SU-DHL-6 (cell line): ENCODE data around the gene DAPK1.

ENCODE experiments used
- H2AFZ ChIP-seq: fragments of 200-600 bp; sonication (generic); 2 replicates; pipeline ENCODE4 v1.6.1; 2014; ENCODE audit warnings: low read depth, mild to moderate bottlenecking, moderate library complexity, mixed read lengths, antibody characterized with exemption, low read length; ENCODE audit not compliant: severe bottlenecking
- H3F3A ChIP-seq: fragments of 200-600 bp; shearing (Covaris generic); 2 replicates; pipeline ENCODE4 v1.6.0; 2016; ENCODE audit warnings: antibody characterized with exemption, mild to moderate bottlenecking; ENCODE audit not compliant: insufficient read depth
- H3K27ac ChIP-seq: fragments of 200-600 bp; sonication (generic); 2 replicates; pipeline ENCODE4 v1.5.1; 2016; ENCODE audit warnings: low read depth, mild to moderate bottlenecking, low read length, moderate library complexity, mixed read lengths
- H3K27me3 ChIP-seq: fragments of 200-600 bp; sonication (generic), shearing (Covaris generic); 2 replicates; pipeline ENCODE4 v1.6.0; 2014; ENCODE audit warnings: mild to moderate bottlenecking, low read length
- H3K36me3 ChIP-seq: fragments of 200-600 bp; sonication (generic); 2 replicates; pipeline ENCODE4 v1.6.1; 2014; ENCODE audit warnings: mild to moderate bottlenecking, low read length, mixed read lengths
- H3K4me2 ChIP-seq: fragments of 300-600, 200-600 bp; shearing (Covaris generic), sonication (generic); 2 replicates; pipeline ENCODE4 v1.6.0; 2014; ENCODE audit warnings: low read length, low read depth, mild to moderate bottlenecking; ENCODE audit not compliant: poor library complexity, severe bottlenecking
- H3K4me3 ChIP-seq: fragments of 200-600 bp; sonication (generic); 2 replicates; pipeline ENCODE4 v1.5.1; 2014; ENCODE audit warnings: antibody characterized with exemption, low read length, mild to moderate bottlenecking, mixed read lengths; ENCODE audit not compliant: insufficient read depth, poor library complexity, severe bottlenecking
- H3K79me2 ChIP-seq: fragments of 200-600 bp; sonication (generic); 2 replicates; pipeline ENCODE4 v1.6.1; 2014; ENCODE audit warnings: mild to moderate bottlenecking, low read length, moderate library complexity; ENCODE audit not compliant: insufficient read depth
- H3K9ac ChIP-seq: fragments of 200-600 bp; sonication (generic); 2 replicates; pipeline ENCODE4 v1.7.0; 2014; ENCODE audit warnings: mild to moderate bottlenecking, low read length
- H3K9me2 ChIP-seq: fragments of 200-600 bp; sonication (generic); replicated peaks from 2 replicates; pipeline ENCODE4 v1.6.1; 2014; ENCODE audit warnings: low read length; ENCODE audit not compliant: insufficient read depth
- H3K9me3 ChIP-seq: fragments of 200-600 bp; sonication (generic); 2 replicates; pipeline ENCODE4 v1.6.1; 2014; ENCODE audit warnings: low read length, mixed read lengths; ENCODE audit not compliant: insufficient read depth
- H4K20me1 ChIP-seq: fragments of 200-600 bp; sonication (generic); 2 replicates; pipeline ENCODE4 v1.6.1; 2014; ENCODE audit warnings: low read depth, mild to moderate bottlenecking, antibody characterized with exemption, low read length, moderate library complexity, mixed read lengths
- EZH2phosphoT487 ChIP-seq: fragments of 200-600 bp; sonication (generic), shearing (Covaris generic); conservative IDR thresholded peaks from 2 replicates; pipeline ENCODE4 v1.6.1; 2018; ENCODE audit warnings: mild to moderate bottlenecking, antibody characterized with exemption, low read length, moderate library complexity, mixed read lengths
- TF ChIP-seq, protein P1 (sequence below): fragments of 200-600 bp; sonication (generic); IDR thresholded peaks from one replicate; pipeline ENCODE4 v1.5.1; 2017; ENCODE audit warnings: antibody characterized with exemption, mild to moderate bottlenecking, low read length, moderate library complexity; ENCODE audit not compliant: insufficient read depth, poor library complexity, severe bottlenecking

The DAPK1 gene

DNA sequence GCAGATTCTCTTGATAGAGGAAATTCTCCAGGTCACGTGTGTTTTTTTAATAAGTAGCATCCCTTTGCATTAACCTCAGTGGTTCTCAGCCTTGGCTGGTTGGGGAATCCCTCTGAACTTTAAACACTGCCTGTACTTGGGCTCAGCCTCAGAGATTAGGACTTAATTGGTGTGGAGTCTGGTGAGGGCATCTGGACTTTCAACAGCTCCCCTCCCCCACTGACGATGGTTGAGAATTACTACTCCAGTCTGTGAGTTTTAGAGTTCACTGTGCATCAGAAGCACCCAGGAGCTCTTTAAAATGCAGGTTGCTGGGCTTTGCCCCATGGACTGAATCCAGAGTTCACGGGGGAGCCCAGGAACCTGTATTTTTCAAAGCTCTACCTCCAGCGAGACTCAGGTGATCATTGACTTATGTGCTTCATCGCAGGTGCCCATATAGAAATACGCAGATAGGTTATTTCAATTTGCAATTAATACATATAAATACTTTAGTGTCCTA, 71.4 kb downstream of the DAPK1 start:
- Histone ChIP-seq H2AFZ (no peak overlapping the region), H3K9me3 (no peaks in the 10 kb centered on the region), H3K9ac (no peak overlapping the region), H3K27ac (no peak overlapping the region), H3F3A (no peaks in the 10 kb centered on the region), H3K36me3 (no peaks in the 10 kb centered on the region), H4K20me1 (no peaks in the 10 kb centered on the region), H3K27me3 (no peaks in the 10 kb centered on the region), H3K4me3 (no peak overlapping the region), H3K79me2 (no peaks in the 10 kb centered on the region), H3K9me2 (no peaks in the 10 kb centered on the region), H3K4me2 (no peak overlapping the region)
- TF ChIP-seq EZH2phosphoT487 = no peak
- TF ChIP-seq, protein P1, sequence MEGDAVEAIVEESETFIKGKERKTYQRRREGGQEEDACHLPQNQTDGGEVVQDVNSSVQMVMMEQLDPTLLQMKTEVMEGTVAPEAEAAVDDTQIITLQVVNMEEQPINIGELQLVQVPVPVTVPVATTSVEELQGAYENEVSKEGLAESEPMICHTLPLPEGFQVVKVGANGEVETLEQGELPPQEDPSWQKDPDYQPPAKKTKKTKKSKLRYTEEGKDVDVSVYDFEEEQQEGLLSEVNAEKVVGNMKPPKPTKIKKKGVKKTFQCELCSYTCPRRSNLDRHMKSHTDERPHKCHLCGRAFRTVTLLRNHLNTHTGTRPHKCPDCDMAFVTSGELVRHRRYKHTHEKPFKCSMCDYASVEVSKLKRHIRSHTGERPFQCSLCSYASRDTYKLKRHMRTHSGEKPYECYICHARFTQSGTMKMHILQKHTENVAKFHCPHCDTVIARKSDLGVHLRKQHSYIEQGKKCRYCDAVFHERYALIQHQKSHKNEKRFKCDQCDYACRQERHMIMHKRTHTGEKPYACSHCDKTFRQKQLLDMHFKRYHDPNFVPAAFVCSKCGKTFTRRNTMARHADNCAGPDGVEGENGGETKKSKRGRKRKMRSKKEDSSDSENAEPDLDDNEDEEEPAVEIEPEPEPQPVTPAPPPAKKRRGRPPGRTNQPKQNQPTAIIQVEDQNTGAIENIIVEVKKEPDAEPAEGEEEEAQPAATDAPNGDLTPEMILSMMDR = no peak

GRCh38 chr9:87569518-87569917, 71.9 kb downstream of the DAPK1 start:
- TF ChIP-seq, protein P1 = no peak
- no peak for TF ChIP-seq EZH2phosphoT487
- Histone ChIP-seq H3K9ac (no peak overlapping the region), H3K4me2 (no peak overlapping the region), H3K79me2 (no peaks in the 10 kb centered on the region), H3F3A (no peaks in the 10 kb centered on the region), H3K9me3 (no peaks in the 10 kb centered on the region), H3K27me3 (no peaks in the 10 kb centered on the region), H3K36me3 (no peaks in the 10 kb centered on the region), H2AFZ (no peak overlapping the region), H3K4me3 (no peak overlapping the region), H3K27ac (no peak overlapping the region), H3K9me2 (no peaks in the 10 kb centered on the region), H4K20me1 (no peaks in the 10 kb centered on the region)

- H3K27ac ChIP-seq = no peak overlapping the region
- H3K4me2 ChIP-seq = no peak overlapping the region
- H3F3A ChIP-seq = no peaks in the 10 kb centered on the region
- H3K36me3 ChIP-seq = no peaks in the 10 kb centered on the region
- H3K27me3 ChIP-seq = no peaks in the 10 kb centered on the region
- no peaks in the 10 kb centered on the region for H3K9me3 ChIP-seq
- H3K4me3 ChIP-seq = no peak overlapping the region
- no peak overlapping the region for H2AFZ ChIP-seq
- TF ChIP-seq EZH2phosphoT487 = no peak
- TF ChIP-seq, protein P1 = no peak
- H3K79me2 ChIP-seq = no peaks in the 10 kb centered on the region
- H3K9me2 ChIP-seq = no peaks in the 10 kb centered on the region
- H3K9ac ChIP-seq = no peak overlapping the region
- no peaks in the 10 kb centered on the region for H4K20me1 ChIP-seq
Observed at GRCh38 chr9:87570000-87570908, 72.6 kb downstream of the DAPK1 start.
